WERI-Rb-1 (cell line): ENCODE results near the gene ATP2A1.

Experiments
- DNase-seq: peaks from one replicate; pipeline ENCODE4 v3.0.0-alpha.2; 2020
- H3K27ac ChIP-seq: fragments of 250-450 bp; sonication (Bioruptor Pico); 2 replicates; pipeline ENCODE4 v1.5.1; 2020; ENCODE audit warnings: mild to moderate bottlenecking, moderate library complexity
- H3K27me3 ChIP-seq: fragments of 250-450 bp; sonication (Bioruptor Pico); 2 replicates; pipeline ENCODE4 v1.5.1; 2021; ENCODE audit warnings: mild to moderate bottlenecking, low read depth, moderate library complexity; ENCODE audit not compliant: insufficient read depth, severe bottlenecking
- H3K36me3 ChIP-seq: fragments of 250-450 bp; sonication (Bioruptor Pico); 2 replicates; pipeline ENCODE4 v1.5.1; 2020; ENCODE audit warnings: mild to moderate bottlenecking, moderate library complexity
- H3K4me3 ChIP-seq: 2 replicates; pipeline ENCODE4 v1.5.1; 2011; ENCODE audit warnings: low read depth, mild to moderate bottlenecking, control low read depth, low read length
- H3K9me3 ChIP-seq: fragments of 250-450 bp; sonication (Bioruptor Pico); 2 replicates; pipeline ENCODE4 v1.5.1; 2021; ENCODE audit warnings: mild to moderate bottlenecking, moderate library complexity; ENCODE audit not compliant: severe bottlenecking
- CTCF ChIP-seq: IDR thresholded peaks from 2 replicates; pipeline ENCODE4 v1.5.1; 2011; ENCODE audit warnings: low read depth, mild to moderate bottlenecking, control low read depth, inconsistent platforms, low read length

The ATP2A1 gene

GRCh38 chr16:28878083-28878926, at the start of gene ATP2A1:
Gene ATP2A1, plus strand, starts transcription at chr16:28878488. Its CDS starts 184 bp downstream, at chr16:28878672.
- H3K27me3 ChIP-seq: no peaks in the 10 kb centered on the region
- H3K36me3 ChIP-seq: peaks cover 16% of the 10 kb centered on the region
- no peak for TF ChIP-seq CTCF
- peak within 1 kb of the TSS; percentile 66 for H3K4me3 ChIP-seq
- no peak for DNase-seq
- peak within 1 kb of the TSS; percentile 95 for H3K27ac ChIP-seq
- no peaks in the 10 kb centered on the region for H3K9me3 ChIP-seq

- H3K4me3 ChIP-seq: no peak overlapping the region
- H3K27me3 ChIP-seq: no peaks in the 10 kb centered on the region
- DNase-seq: no peak
- H3K36me3 ChIP-seq: peaks cover 100% of the 10 kb centered on the region
- H3K27ac ChIP-seq: no peak overlapping the region
- H3K9me3 ChIP-seq: no peaks in the 10 kb centered on the region
- no peak for TF ChIP-seq CTCF
Observed at GRCh38 chr16:28829747-28830146, 48.5 kb upstream of the ATP2A1 start.

- TF ChIP-seq CTCF: no peak
- no peak overlapping the region for H3K27ac ChIP-seq
- H3K27me3 ChIP-seq: no peaks in the 10 kb centered on the region
- H3K36me3 ChIP-seq: peaks cover 100% of the 10 kb centered on the region
- no peak for DNase-seq
- H3K4me3 ChIP-seq: no peak overlapping the region
- H3K9me3 ChIP-seq: no peaks in the 10 kb centered on the region
Observed at GRCh38 chr16:28830531-28830930, 47.8 kb upstream of the ATP2A1 start.

- Histone ChIP-seq H3K27ac (no peak overlapping the region), H3K27me3 (no peaks in the 10 kb centered on the region), H3K36me3 (peaks cover 95% of the 10 kb centered on the region), H3K4me3 (no peak overlapping the region), H3K9me3 (no peaks in the 10 kb centered on the region)
- TF ChIP-seq CTCF: no peak
- no peak for DNase-seq
Observed at GRCh38 chr16:28834349-28834748, 43.9 kb upstream of the ATP2A1 start.

- DNase-seq: no peak
- H3K27me3 ChIP-seq: no peaks in the 10 kb centered on the region
- H3K27ac ChIP-seq: no peak overlapping the region
- H3K9me3 ChIP-seq: no peaks in the 10 kb centered on the region
- H3K4me3 ChIP-seq: no peak overlapping the region
- H3K36me3 ChIP-seq: peaks cover 87% of the 10 kb centered on the region
- TF ChIP-seq CTCF: no peak
Observed at GRCh38 chr16:28834873-28835863, 43.1 kb upstream of the ATP2A1 start.
